ENCODE measurements around the gene RASGEF1B.

DNA sequence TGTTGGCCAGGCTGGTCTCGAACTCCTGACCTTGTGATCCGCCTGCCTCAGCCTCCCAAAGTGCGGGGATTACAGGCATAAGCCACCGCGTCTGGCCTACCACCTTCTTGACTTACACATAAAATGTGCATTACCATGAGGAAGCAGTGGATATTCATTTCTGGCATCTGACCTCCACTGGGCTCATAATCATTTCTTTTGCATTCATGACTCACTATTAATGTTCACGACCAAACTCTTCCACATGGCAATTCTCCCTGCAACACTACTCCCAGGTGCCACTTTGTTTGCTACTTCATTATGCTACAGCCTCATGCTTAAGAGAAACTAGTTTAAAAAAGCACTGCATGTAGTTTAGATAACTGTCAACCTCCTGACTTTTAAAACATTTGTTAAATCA, 22.7 kb downstream of the RASGEF1B start:
- TF ChIP-seq CTCF (IDR thresholded peaks at IDR 0.05; ENCODE audit: low read depth, low read length, missing input control) = no peak
- TF ChIP-seq ATF3 (IDR thresholded peaks at IDR 0.05) = no peak
- no peak for TF ChIP-seq NR2F2 (IDR thresholded peaks at IDR 0.05)
- TF ChIP-seq TAF1 (conservative IDR thresholded peaks at IDR 0.05) = no peak
- TF ChIP-seq JUND (IDR thresholded peaks at IDR 0.05) = no peak
- TF ChIP-seq SP1 (IDR thresholded peaks at IDR 0.05) = no peak
- no peak for TF ChIP-seq HNF4G (IDR thresholded peaks at IDR 0.05)
- no peak for TF ChIP-seq EGR1 (IDR thresholded peaks at IDR 0.05; ENCODE audit: low read depth in 2 of 2)
- no peak for TF ChIP-seq FOXA1 (IDR thresholded peaks at IDR 0.05)
- TF ChIP-seq, protein P1, sequence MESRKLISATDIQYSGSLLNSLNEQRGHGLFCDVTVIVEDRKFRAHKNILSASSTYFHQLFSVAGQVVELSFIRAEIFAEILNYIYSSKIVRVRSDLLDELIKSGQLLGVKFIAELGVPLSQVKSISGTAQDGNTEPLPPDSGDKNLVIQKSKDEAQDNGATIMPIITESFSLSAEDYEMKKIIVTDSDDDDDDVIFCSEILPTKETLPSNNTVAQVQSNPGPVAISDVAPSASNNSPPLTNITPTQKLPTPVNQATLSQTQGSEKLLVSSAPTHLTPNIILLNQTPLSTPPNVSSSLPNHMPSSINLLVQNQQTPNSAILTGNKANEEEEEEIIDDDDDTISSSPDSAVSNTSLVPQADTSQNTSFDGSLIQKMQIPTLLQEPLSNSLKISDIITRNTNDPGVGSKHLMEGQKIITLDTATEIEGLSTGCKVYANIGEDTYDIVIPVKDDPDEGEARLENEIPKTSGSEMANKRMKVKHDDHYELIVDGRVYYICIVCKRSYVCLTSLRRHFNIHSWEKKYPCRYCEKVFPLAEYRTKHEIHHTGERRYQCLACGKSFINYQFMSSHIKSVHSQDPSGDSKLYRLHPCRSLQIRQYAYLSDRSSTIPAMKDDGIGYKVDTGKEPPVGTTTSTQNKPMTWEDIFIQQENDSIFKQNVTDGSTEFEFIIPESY (IDR thresholded peaks at IDR 0.05) = no peak
- TF ChIP-seq MAX (IDR thresholded peaks at IDR 0.05) = no peak

Data from liver (tissue), 3 donors.